HepG2 (cell line): Measurements from ENCODE around the gene NRGN. TPM values are rescaled to one million over a fixed set of nuclear protein-coding genes. Genes with fewer than 3 reads are reported as not detected.

Experiments
- ELF3 ChIP-seq: IDR thresholded peaks from 2 replicates; pipeline ENCODE4 v1.6.1; 2016; ENCODE audit warnings: missing genetic modification reagents, missing compliant biosample characterization
- GATAD2A ChIP-seq: IDR thresholded peaks from 2 replicates; pipeline ENCODE4 v1.6.1; 2016
- HOXA9 ChIP-seq: sonication (generic); formaldehyde crosslinking; IDR thresholded peaks from 2 replicates; pipeline ENCODE4 v1.8.1; 2022; ENCODE audit warnings: missing genetic modification reagents, mild to moderate bottlenecking, moderate library complexity, borderline replicate concordance
- MAZ ChIP-seq, 2 experiments: sonication (generic) in 1 of 2; formaldehyde crosslinking in 1 of 2; IDR thresholded peaks; 2 replicates each; pipeline versions ENCODE4 v1.5.0 to v1.6.1; 2012 to 2020; ENCODE audit warnings: low read depth in 2 of 2, mild to moderate bottlenecking in 2 of 2, borderline replicate concordance in 1 of 2, improper control_type of control experiment in 1 of 2, low read length in 1 of 2, missing genetic modification reagents in 1 of 2, moderate library complexity in 1 of 2
- MBD4 ChIP-seq: IDR thresholded peaks from 2 replicates; pipeline ENCODE4 v1.6.1; 2012; ENCODE audit warnings: low read length, inconsistent platforms, borderline replicate concordance
- MIER2 ChIP-seq: IDR thresholded peaks from 2 replicates; pipeline ENCODE4 v1.6.1; 2016; ENCODE audit warnings: missing biosample characterization, missing genetic modification reagents
- NFATC3 ChIP-seq: sonication (generic); formaldehyde crosslinking; IDR thresholded peaks from 2 replicates; pipeline ENCODE4 v1.5.1; 2020; ENCODE audit warnings: mild to moderate bottlenecking, missing genetic modification reagents
- SP5 ChIP-seq: IDR thresholded peaks from 2 replicates; pipeline ENCODE4 v1.6.1; 2016; ENCODE audit warnings: low read depth, borderline replicate concordance
- ZKSCAN8 ChIP-seq: IDR thresholded peaks from 2 replicates; pipeline ENCODE4 v1.6.1; 2016; ENCODE audit warnings: borderline replicate concordance, missing genetic modification reagents, missing compliant biosample characterization
- ZNF12 ChIP-seq: sonication (generic); formaldehyde crosslinking; IDR thresholded peaks from 2 replicates; pipeline ENCODE4 v1.5.0; 2020; ENCODE audit warnings: missing genetic modification reagents
- ZNF33B ChIP-seq: sonication (generic); formaldehyde crosslinking; IDR thresholded peaks from 2 replicates; pipeline ENCODE4 v1.5.1; 2020; ENCODE audit warnings: mild to moderate bottlenecking, missing genetic modification reagents
- ZNF496 ChIP-seq: sonication (generic); formaldehyde crosslinking; IDR thresholded peaks from 2 replicates; pipeline ENCODE4 v1.8.1; 2023; ENCODE audit warnings: mild to moderate bottlenecking, moderate library complexity, missing genetic modification reagents; ENCODE audit not compliant: insufficient replicate concordance
- polyA plus RNA-seq, 8 experiments: library from polyadenylated mRNA; depleted of rRNA in 3 of 8; stranded (reverse) in 7 of 8; unstranded in 1 of 8; fragments of >200 nt; fragmentation: Illumina TruSeq in 4 of 8; extraction: Trizol in 4 of 8; gene quantifications; 2 replicates each; pipeline versions ENCODE4 v1.2.1 to v1.2.3, GENCODE V29; 2011 to 2016; ENCODE audit warnings: low read depth in 4 of 8, missing spikeins in 1 of 8, mixed read lengths in 1 of 8; ENCODE audit not compliant: insufficient read depth in 1 of 8
- total RNA-seq, 5 experiments: library from RNA; depleted of rRNA; stranded (reverse); fragments of >200 nt; fragmentation: Illumina TruSeq; extraction: Trizol; gene quantifications; 2 replicates each; pipeline ENCODE4 v1.2.3, GENCODE V29; 2016; ENCODE audit warnings: low read depth in 1 of 5
- TF ChIP-seq, protein P1 (sequence below): sonication (generic); formaldehyde crosslinking; IDR thresholded peaks from 2 replicates; pipeline ENCODE4 v1.4.0; 2020; ENCODE audit warnings: missing genetic modification reagents, borderline replicate concordance
- TF ChIP-seq, protein P2 (sequence below), 2 experiments: sonication (generic) in 1 of 2; formaldehyde crosslinking in 1 of 2; IDR thresholded peaks; 2 replicates each; pipeline versions ENCODE4 v1.4.0 to v1.6.1; 2018 to 2020; ENCODE audit warnings: missing genetic modification reagents in 2 of 2, borderline replicate concordance in 1 of 2, low read depth in 1 of 2, mild to moderate bottlenecking in 1 of 2, missing biosample characterization in 1 of 2
- TF ChIP-seq, protein P3 (sequence below): sonication (generic); formaldehyde crosslinking; IDR thresholded peaks from 2 replicates; pipeline ENCODE4 v1.5.0; 2020; ENCODE audit warnings: mild to moderate bottlenecking, missing genetic modification reagents
- TF ChIP-seq, protein P4 (sequence below): sonication (generic); formaldehyde crosslinking; IDR thresholded peaks from 2 replicates; pipeline ENCODE4 v1.4.0; 2020; ENCODE audit warnings: missing genetic modification reagents, mild to moderate bottlenecking, borderline replicate concordance
- TF ChIP-seq, protein P5 (sequence below): sonication (generic); formaldehyde crosslinking; IDR thresholded peaks from 2 replicates; pipeline ENCODE4 v1.4.0; 2020; ENCODE audit warnings: missing genetic modification reagents

NRGN gene
- total and polyA plus RNA-seq, 2 of the 13 experiments (the other 11 are each of a cell fraction or from before 2014, with no cell fraction given) = 0.22 TPM; not detected in 1

DNA sequence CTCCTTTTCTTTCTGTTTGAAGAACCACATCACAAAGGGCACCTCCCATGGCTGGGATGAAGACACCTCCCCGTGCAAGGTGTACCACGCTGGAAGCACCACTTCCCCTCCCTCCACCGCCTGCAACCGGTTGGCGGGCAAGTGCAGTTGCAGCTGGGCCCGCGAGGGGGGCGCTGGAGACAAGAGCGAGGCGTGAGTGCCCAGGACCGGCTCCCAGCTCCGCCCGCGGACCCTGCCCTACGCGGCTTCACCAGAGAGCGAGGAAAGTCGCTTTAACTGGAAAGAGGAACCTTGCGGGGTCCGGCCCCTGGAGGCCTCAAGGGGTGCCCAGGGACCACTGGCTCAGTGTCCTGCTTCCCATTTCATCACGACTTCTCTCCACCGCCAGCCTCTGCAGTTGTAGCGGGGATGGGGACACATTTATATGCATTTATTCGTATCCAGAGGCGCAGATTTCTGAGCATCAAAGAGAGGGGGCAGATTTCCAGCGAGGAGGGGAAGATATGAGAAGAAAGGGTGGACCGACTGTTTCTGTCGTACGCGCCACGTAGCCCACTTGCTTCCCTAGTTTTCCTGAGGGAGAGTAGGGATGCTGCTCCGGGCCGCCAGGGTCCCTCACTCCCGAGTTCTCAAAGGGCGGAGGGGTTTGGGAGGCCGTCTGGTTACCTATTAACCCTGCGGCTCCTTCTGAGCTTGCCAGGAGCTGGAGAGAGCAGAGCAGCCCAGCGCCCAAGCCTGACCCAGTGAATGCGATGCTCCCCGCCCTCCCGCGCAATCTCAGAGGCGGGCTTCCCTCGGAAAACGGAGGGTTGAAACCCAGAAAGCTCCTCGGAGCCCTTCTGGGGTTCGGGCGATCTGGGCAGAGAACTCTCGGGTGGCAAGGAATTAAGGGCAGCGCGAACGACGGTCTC, 18.9 kb downstream of the NRGN start (continued):
- TF ChIP-seq ZNF496 = no peak
- TF ChIP-seq MBD4 = no peak
- TF ChIP-seq GATAD2A (CRISPR knock-in tag) = 0 out of 2 replicates have a peak, but pooled peaks have one; percentile 38
- TF ChIP-seq, protein P1, sequence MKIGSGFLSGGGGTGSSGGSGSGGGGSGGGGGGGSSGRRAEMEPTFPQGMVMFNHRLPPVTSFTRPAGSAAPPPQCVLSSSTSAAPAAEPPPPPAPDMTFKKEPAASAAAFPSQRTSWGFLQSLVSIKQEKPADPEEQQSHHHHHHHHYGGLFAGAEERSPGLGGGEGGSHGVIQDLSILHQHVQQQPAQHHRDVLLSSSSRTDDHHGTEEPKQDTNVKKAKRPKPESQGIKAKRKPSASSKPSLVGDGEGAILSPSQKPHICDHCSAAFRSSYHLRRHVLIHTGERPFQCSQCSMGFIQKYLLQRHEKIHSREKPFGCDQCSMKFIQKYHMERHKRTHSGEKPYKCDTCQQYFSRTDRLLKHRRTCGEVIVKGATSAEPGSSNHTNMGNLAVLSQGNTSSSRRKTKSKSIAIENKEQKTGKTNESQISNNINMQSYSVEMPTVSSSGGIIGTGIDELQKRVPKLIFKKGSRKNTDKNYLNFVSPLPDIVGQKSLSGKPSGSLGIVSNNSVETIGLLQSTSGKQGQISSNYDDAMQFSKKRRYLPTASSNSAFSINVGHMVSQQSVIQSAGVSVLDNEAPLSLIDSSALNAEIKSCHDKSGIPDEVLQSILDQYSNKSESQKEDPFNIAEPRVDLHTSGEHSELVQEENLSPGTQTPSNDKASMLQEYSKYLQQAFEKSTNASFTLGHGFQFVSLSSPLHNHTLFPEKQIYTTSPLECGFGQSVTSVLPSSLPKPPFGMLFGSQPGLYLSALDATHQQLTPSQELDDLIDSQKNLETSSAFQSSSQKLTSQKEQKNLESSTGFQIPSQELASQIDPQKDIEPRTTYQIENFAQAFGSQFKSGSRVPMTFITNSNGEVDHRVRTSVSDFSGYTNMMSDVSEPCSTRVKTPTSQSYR = no peak
- TF ChIP-seq, protein P2, sequence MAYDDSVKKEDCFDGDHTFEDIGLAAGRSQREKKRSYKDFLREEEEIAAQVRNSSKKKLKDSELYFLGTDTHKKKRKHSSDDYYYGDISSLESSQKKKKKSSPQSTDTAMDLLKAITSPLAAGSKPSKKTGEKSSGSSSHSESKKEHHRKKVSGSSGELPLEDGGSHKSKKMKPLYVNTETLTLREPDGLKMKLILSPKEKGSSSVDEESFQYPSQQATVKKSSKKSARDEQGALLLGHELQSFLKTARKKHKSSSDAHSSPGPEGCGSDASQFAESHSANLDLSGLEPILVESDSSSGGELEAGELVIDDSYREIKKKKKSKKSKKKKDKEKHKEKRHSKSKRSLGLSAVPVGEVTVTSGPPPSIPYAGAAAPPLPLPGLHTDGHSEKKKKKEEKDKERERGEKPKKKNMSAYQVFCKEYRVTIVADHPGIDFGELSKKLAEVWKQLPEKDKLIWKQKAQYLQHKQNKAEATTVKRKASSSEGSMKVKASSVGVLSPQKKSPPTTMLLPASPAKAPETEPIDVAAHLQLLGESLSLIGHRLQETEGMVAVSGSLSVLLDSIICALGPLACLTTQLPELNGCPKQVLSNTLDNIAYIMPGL (CRISPR knock-in tag; IDR thresholded peaks at IDR 0.05; ENCODE audit: borderline replicate concordance in 1 of 2, low read depth in 1 of 2) = peak; percentile 78 to 91; a peak in 3 of 4 replicates
- TF ChIP-seq ZKSCAN8 (CRISPR knock-in tag) = 0 out of 2 replicates have a peak, but pooled peaks have one; percentile 33
- TF ChIP-seq ZNF33B (CRISPR knock-in tag) = 0 out of 2 replicates have a peak, but pooled peaks have one; percentile 64
- TF ChIP-seq MIER2 = no peak
- TF ChIP-seq SP5 (CRISPR knock-in tag) = peak; percentile 37; the same call in 1 of the 2 replicates
- no peak for TF ChIP-seq ZNF12 (CRISPR knock-in tag)
- TF ChIP-seq, protein P3, sequence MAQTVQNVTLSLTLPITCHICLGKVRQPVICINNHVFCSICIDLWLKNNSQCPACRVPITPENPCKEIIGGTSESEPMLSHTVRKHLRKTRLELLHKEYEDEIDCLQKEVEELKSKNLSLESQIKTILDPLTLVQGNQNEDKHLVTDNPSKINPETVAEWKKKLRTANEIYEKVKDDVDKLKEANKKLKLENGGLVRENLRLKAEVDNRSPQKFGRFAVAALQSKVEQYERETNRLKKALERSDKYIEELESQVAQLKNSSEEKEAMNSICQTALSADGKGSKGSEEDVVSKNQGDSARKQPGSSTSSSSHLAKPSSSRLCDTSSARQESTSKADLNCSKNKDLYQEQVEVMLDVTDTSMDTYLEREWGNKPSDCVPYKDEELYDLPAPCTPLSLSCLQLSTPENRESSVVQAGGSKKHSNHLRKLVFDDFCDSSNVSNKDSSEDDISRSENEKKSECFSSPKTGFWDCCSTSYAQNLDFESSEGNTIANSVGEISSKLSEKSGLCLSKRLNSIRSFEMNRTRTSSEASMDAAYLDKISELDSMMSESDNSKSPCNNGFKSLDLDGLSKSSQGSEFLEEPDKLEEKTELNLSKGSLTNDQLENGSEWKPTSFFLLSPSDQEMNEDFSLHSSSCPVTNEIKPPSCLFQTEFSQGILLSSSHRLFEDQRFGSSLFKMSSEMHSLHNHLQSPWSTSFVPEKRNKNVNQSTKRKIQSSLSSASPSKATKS (CRISPR knock-in tag) = no peak
- TF ChIP-seq, protein P4, sequence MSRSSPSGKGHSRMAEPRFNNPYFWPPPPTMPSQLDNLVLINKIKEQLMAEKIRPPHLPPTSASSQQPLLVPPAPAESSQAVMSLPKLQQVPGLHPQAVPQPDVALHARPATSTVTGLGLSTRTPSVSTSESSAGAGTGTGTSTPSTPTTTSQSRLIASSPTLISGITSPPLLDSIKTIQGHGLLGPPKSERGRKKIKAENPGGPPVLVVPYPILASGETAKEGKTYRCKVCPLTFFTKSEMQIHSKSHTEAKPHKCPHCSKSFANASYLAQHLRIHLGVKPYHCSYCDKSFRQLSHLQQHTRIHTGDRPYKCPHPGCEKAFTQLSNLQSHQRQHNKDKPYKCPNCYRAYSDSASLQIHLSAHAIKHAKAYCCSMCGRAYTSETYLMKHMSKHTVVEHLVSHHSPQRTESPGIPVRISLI = peak; percentile 62; the same call in 1 of the 2 replicates
- peak; percentile 54; the same call in 1 of the 2 replicates for TF ChIP-seq ELF3
- no peak for TF ChIP-seq NFATC3
- TF ChIP-seq HOXA9 (CRISPR knock-in tag) = no peak
- TF ChIP-seq MAZ (IDR thresholded peaks at IDR 0.05; ENCODE audit: borderline replicate concordance, low read depth, low read length) = no peak
- TF ChIP-seq MAZ (CRISPR knock-in tag; IDR thresholded peaks at IDR 0.05; ENCODE audit: low read depth) = peak; percentile 36
- TF ChIP-seq, protein P5, sequence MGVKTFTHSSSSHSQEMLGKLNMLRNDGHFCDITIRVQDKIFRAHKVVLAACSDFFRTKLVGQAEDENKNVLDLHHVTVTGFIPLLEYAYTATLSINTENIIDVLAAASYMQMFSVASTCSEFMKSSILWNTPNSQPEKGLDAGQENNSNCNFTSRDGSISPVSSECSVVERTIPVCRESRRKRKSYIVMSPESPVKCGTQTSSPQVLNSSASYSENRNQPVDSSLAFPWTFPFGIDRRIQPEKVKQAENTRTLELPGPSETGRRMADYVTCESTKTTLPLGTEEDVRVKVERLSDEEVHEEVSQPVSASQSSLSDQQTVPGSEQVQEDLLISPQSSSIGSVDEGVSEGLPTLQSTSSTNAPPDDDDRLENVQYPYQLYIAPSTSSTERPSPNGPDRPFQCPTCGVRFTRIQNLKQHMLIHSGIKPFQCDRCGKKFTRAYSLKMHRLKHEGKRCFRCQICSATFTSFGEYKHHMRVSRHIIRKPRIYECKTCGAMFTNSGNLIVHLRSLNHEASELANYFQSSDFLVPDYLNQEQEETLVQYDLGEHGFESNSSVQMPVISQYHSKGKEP = no peak
